ENCODE measurements around the gene PPP4R4.

DNA sequence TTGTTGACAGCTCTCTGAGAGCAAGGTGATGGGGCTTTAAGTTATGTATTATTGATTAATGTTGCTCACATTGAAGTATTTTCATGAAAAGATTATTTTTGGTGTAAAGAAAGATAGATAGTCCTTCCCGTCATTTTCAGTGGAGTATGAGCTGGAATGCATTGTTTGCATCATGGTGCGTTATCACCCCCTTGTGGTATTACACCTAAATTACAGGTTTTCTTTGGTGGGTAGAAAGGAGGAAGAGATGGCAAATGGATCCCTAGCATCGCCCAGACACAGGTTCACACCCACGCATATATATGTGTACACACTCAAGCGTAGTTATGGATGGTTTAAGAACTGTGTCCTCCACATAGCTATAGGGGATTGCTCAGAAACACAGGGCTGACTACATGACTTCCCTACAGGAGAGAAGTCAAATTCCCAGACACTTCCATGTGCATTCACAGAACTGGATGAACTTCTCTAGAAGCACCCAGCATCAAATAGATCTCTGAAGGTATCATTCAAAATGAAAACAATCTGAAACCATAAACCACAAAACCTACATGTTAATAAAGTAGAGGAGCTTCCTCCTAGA, 133.4 kb downstream of the PPP4R4 start:
- TF ChIP-seq, protein P1, sequence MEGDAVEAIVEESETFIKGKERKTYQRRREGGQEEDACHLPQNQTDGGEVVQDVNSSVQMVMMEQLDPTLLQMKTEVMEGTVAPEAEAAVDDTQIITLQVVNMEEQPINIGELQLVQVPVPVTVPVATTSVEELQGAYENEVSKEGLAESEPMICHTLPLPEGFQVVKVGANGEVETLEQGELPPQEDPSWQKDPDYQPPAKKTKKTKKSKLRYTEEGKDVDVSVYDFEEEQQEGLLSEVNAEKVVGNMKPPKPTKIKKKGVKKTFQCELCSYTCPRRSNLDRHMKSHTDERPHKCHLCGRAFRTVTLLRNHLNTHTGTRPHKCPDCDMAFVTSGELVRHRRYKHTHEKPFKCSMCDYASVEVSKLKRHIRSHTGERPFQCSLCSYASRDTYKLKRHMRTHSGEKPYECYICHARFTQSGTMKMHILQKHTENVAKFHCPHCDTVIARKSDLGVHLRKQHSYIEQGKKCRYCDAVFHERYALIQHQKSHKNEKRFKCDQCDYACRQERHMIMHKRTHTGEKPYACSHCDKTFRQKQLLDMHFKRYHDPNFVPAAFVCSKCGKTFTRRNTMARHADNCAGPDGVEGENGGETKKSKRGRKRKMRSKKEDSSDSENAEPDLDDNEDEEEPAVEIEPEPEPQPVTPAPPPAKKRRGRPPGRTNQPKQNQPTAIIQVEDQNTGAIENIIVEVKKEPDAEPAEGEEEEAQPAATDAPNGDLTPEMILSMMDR (conservative IDR thresholded peaks at IDR 0.05; ENCODE audit: low read depth, low read length) = 0 out of 2 replicates have a peak, but pooled peaks have one; percentile 12
- TF ChIP-seq MXI1 (IDR thresholded peaks at IDR 0.05; ENCODE audit: borderline replicate concordance, low read depth, low read length) = no peak
- TF ChIP-seq RAD21 (IDR thresholded peaks at IDR 0.05; ENCODE audit: low read length) = 0 out of 2 replicates have a peak, but pooled peaks have one; percentile 7
- no peak for TF ChIP-seq POLR2A (IDR thresholded peaks at IDR 0.05; ENCODE audit: low read depth, low read length)
- TF ChIP-seq NFE2L2 (IDR thresholded peaks at IDR 0.05; ENCODE audit: low read depth, low read length) = no peak
- no peak for TF ChIP-seq MAFK (IDR thresholded peaks at IDR 0.05; ENCODE audit: low read depth, low read length)
- no peak for TF ChIP-seq MAZ (IDR thresholded peaks at IDR 0.05; ENCODE audit: borderline replicate concordance, low read depth, low read length)
- TF ChIP-seq RCOR1 (IDR thresholded peaks at IDR 0.05; ENCODE audit: insufficient replicate concordance, low read length) = no peak
- TF ChIP-seq RFX5 (IDR thresholded peaks at IDR 0.05; ENCODE audit: low read depth, low read length) = no peak
- no peak for TF ChIP-seq BHLHE40 (IDR thresholded peaks at IDR 0.05; ENCODE audit: low read depth, low read length)

All from IMR-90 (cell line).